ENCODE measurements around the gene HOXB8.

Gene HOXB8

GRCh38 chr17:48569674-48570324, 45.3 kb downstream of the HOXB8 start:
- Histone ChIP-seq H3K27ac (no peak overlapping the region), H3K36me3 (ENCODE audit: insufficient read depth) (no peaks in the 10 kb centered on the region), H3K27me3 (ENCODE audit: insufficient read depth, low read depth) (no peaks in the 10 kb centered on the region), H2AFZ (ENCODE audit: low read depth) (no peak overlapping the region), H3K9ac (no peak overlapping the region), H3K4me3 (IDR thresholded peaks at IDR 0.05; ENCODE audit: insufficient read depth, low read depth, low read length) (no peak overlapping the region), H4K20me1 (ENCODE audit: insufficient read depth) (no peaks in the 10 kb centered on the region), H3K4me1 (ENCODE audit: low read depth, poor library complexity, severe bottlenecking) (no peaks in the 10 kb centered on the region), H3K4me2 (no peak overlapping the region), H3K79me2 (ENCODE audit: insufficient read depth, low read depth) (no peaks in the 10 kb centered on the region)
- no peak for TF ChIP-seq CTCF (conservative IDR thresholded peaks at IDR 0.05; ENCODE audit: low read depth, low read length)

GRCh38 chr17:48569240-48569582, 45.9 kb downstream of the HOXB8 start:
- H2AFZ ChIP-seq (ENCODE audit: low read depth), result no peak overlapping the region
- no peaks in the 10 kb centered on the region for H3K36me3 ChIP-seq (ENCODE audit: insufficient read depth)
- no peaks in the 10 kb centered on the region for H3K4me1 ChIP-seq (ENCODE audit: low read depth, poor library complexity, severe bottlenecking)
- H3K4me3 ChIP-seq (IDR thresholded peaks at IDR 0.05; ENCODE audit: insufficient read depth, low read depth, low read length), result no peak overlapping the region
- no peak overlapping the region for H3K27ac ChIP-seq
- no peak overlapping the region for H3K4me2 ChIP-seq
- TF ChIP-seq CTCF (conservative IDR thresholded peaks at IDR 0.05; ENCODE audit: low read depth, low read length), result no peak
- H3K9ac ChIP-seq, result no peak overlapping the region
- no peaks in the 10 kb centered on the region for H4K20me1 ChIP-seq (ENCODE audit: insufficient read depth)
- no peaks in the 10 kb centered on the region for H3K79me2 ChIP-seq (ENCODE audit: insufficient read depth, low read depth)
- H3K27me3 ChIP-seq (ENCODE audit: insufficient read depth, low read depth), result no peaks in the 10 kb centered on the region

GRCh38 chr17:48568499-48569239, 46.4 kb downstream of the HOXB8 start:
- H3K4me3 ChIP-seq (IDR thresholded peaks at IDR 0.05; ENCODE audit: insufficient read depth, low read depth, low read length), result no peak overlapping the region
- no peak for TF ChIP-seq CTCF (conservative IDR thresholded peaks at IDR 0.05; ENCODE audit: low read depth, low read length)
- no peak overlapping the region for H3K4me2 ChIP-seq
- no peaks in the 10 kb centered on the region for H3K79me2 ChIP-seq (ENCODE audit: insufficient read depth, low read depth)
- H4K20me1 ChIP-seq (ENCODE audit: insufficient read depth), result no peaks in the 10 kb centered on the region
- H3K4me1 ChIP-seq (ENCODE audit: low read depth, poor library complexity, severe bottlenecking), result no peaks in the 10 kb centered on the region
- H3K36me3 ChIP-seq (ENCODE audit: insufficient read depth), result no peaks in the 10 kb centered on the region
- no peak overlapping the region for H3K27ac ChIP-seq
- no peak overlapping the region for H2AFZ ChIP-seq (ENCODE audit: low read depth)
- no peaks in the 10 kb centered on the region for H3K27me3 ChIP-seq (ENCODE audit: insufficient read depth, low read depth)
- H3K9ac ChIP-seq, result no peak overlapping the region

- Histone ChIP-seq H3K4me2 (no peak overlapping the region), H3K9ac (no peak overlapping the region), H3K36me3 (ENCODE audit: insufficient read depth) (no peaks in the 10 kb centered on the region), H3K27ac (no peak overlapping the region), H2AFZ (ENCODE audit: low read depth) (no peak overlapping the region), H3K4me1 (ENCODE audit: low read depth, poor library complexity, severe bottlenecking) (no peaks in the 10 kb centered on the region), H3K27me3 (ENCODE audit: insufficient read depth, low read depth) (no peaks in the 10 kb centered on the region), H4K20me1 (ENCODE audit: insufficient read depth) (no peaks in the 10 kb centered on the region), H3K79me2 (ENCODE audit: insufficient read depth, low read depth) (no peaks in the 10 kb centered on the region), H3K4me3 (IDR thresholded peaks at IDR 0.05; ENCODE audit: insufficient read depth, low read depth, low read length) (no peak overlapping the region)
- TF ChIP-seq CTCF (conservative IDR thresholded peaks at IDR 0.05; ENCODE audit: low read depth, low read length), result no peak
These were observed 47.3 kb downstream of the HOXB8 start for GRCh38 chr17:48567646-48568354.

Measured in KMS-11 (cell line).